ENCODE results near the gene ZNF70.
"Not testable (repeated sequence)": the region's sequence is repeated elsewhere in the genome, so short reads cannot be mapped to it uniquely, and the experiment has no call there.

ZNF70 gene

GRCh38 chr22:23756891-23757290 lies 6.0 kb upstream of the ZNF70 start:
- no peak for DNase-seq (ENCODE audit: low read depth, low spot score)

DNA sequence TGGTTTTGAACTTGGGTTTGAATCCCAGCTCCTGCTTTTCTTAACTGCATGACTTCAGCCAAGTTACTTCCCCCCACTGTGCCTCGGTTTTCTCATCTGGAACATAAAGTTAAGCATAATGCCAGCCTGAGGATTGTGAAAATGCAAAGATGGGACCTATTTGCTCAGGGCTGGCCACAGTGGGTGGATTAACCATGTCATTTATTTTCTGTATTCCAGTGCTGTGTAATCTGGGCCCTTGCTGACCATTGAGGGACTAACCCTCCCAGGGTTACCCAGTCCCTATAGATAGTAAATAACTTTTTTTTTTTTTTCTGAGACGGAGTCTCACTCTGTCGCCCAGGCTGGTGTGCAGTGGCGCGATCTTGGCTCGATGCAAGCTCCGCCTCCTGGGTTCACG lies 4.8 kb upstream of the ZNF70 start:
- no peak for DNase-seq (ENCODE audit: low read depth, low spot score)

- DNase-seq (ENCODE audit: low read depth, low spot score): no peak
Observed at GRCh38 chr22:23754980-23755636, 4.2 kb upstream of the ZNF70 start.

- DNase-seq (ENCODE audit: low read depth, low spot score): no peak
Observed at GRCh38 chr22:23754220-23754919, 3.5 kb upstream of the ZNF70 start, which contains the start of gene VPREB3. Gene VPREB3 (minus strand): TSS chr22:23754425. CDS start chr22:23754363, 62 bp downstream.

GRCh38 chr22:23753385-23753784 lies 2.5 kb upstream of the ZNF70 start:
- DNase-seq (ENCODE audit: low read depth, low spot score): no peak

DNA sequence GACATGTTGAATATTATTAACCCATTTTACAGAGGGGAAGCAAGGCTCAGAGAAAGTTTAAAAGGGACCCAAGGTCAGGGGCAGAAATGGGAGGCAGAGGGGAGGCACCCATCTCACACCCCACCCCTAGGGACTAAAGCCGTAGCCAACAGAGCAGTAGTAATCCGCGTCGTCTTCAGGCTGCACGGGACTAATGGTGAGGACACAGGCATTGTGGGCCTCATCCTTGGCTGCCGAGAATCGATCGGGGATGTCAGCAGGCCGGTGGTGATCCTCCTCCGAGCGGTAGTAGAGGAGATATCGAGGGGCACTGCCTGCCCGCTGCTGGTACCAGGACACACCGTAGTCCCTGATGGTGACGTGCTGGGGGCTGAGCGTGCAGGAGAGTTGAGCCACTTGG lies 1.8 kb upstream of the ZNF70 start:
- DNase-seq (ENCODE audit: low read depth, low spot score): no peak

DNA sequence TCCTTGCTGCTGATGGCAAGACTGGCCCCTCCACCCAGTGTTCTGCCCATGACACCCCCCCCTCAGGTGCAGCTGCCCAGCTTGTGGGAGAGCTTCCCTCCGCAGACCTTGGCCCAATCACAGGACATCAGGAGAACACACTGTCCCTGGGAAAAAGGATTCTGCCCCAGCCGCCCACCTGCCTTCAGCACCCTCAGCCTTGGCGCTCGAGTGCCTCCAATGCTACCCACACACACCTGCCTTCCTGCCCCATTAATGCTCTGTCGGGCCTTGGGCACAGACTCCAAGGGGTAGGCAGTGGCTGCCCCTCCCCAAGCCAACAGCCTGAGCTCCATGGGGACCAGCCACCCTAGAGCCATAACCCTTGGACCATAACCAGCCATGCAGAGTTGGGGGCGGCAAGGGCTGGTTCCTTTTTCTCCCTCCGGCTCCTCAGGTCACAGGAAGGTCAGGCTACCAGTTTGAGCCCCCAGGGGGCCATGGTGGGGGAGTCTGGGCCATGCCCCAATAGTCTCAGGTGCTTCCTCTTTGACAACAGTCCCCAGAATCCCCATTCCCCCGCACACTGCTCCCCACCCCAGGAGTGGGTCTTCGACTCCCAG lies 1.3 kb upstream of the ZNF70 start:
- DNase-seq (ENCODE audit: low read depth, low spot score): no peak

- no peak for DNase-seq (ENCODE audit: low read depth, low spot score)
Observed at GRCh38 chr22:23751441-23751996, 607 bp upstream of the ZNF70 start.

- DNase-seq (ENCODE audit: low read depth, low spot score): no peak
Observed at GRCh38 chr22:23750367-23750713, 572 bp downstream of the ZNF70 start.

DNA sequence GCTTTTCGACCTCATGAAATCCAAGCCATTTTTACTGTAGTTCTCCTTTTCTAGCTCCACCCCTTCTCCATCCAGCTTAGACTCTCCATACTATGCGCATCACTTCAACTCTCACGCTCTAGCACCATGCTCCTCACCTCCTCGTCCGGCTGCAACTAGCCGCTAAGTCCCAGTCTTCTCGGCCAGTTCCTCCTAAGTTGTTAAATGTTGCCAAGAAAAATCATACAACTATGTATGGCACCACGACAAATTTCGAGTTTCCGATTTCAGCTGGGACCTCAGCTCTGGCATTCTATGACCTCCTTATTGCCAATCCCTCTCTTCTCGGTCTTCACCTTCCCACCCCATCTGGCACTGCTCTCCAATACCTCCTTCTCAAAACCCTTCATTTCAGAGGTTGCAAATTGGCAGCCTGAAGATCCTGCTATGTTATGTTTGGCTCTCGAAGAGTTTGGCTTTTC lies 1.0 kb downstream of the ZNF70 start:
- no peak for DNase-seq (ENCODE audit: low read depth, low spot score)

- no peak for DNase-seq (ENCODE audit: low read depth, low spot score)
Observed at GRCh38 chr22:23745791-23746190, 5.1 kb downstream of the ZNF70 start.

GRCh38 chr22:23744485-23744884 lies 6.4 kb downstream of the ZNF70 start:
- DNase-seq (ENCODE audit: low read depth, low spot score): no peak

DNA sequence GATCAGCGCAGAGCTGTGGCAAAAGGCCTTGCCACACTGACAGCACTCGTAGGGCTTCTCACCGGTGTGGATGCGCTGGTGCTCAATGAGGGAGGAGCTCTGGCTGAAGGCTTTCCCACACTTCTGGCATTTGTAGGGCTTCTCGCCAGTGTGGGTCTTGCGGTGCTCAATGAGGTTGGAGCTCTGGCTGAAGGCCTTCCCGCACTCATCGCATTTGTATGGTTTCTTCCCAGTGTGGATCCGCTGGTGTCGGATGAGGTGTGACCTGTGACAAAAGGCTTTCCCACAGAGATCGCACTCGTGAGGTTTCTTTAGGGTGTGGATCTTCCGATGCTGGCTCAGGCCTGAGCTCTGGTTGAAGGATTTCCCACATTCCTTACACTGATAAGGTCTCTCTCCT lies 6.9 kb downstream of the ZNF70 start:
- DNase-seq (ENCODE audit: low read depth, low spot score): no peak

DNA sequence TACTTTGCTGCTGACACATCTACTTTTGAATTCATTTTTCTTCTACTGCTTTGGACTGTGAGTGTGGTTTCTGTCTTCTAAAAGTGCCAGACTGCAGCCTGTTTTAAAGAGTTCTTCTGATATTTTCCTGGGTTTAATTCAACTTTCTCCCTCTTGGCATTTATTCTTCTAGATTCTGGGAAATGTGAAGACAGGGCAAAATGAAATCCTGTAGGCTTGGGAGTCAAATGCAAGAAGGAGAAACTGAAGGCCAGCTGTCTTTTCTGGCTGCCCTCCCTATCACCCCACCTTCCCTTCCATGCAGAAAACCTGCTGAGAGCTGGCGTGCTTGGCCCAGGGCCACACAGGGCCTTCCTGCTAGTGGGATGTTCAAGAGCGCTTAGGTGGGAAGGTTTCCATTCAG lies 7.6 kb downstream of the ZNF70 start:
- DNase-seq (ENCODE audit: low read depth, low spot score): no peak

DNA sequence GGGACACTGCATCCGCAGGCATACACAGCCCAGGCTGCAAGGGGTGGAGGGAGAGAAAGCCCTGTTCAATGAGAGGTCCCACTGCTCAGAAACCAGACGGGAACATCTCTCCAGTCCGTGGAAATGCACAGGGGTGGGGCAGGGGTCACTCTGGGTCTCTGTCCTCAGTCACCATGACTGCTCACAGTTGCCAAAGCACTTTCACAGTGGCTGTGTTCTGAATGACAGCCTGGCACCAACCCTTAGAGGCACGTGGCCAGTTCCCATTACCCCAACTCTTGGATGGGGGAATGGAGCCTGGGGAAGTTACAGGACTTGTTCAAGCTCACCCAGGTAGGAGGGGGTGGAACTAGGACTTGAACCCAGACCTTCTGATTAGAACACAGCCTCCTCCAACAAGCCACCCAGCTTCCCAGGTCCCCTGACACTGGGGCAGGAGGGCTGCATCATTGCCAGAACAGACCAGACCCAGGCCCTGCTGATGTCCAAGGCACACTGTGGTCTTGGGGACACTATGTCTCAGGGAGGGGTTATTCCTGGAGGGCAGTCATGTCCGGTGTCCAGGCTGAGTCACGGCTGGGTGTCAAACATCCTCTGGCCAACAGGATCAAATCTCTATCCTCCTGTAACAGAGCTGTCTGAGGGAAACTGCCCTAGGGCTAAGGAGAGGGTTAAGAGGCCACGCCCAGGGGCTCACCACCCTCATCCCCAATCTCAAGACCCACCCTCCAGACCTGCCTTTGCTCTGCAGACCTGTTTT lies 8.2 kb downstream of the ZNF70 start:
- DNase-seq (ENCODE audit: low read depth, low spot score): no peak

- DNase-seq (ENCODE audit: low read depth, low spot score): no peak
Observed at GRCh38 chr22:23737696-23738095, 13.2 kb downstream of the ZNF70 start.

DNA sequence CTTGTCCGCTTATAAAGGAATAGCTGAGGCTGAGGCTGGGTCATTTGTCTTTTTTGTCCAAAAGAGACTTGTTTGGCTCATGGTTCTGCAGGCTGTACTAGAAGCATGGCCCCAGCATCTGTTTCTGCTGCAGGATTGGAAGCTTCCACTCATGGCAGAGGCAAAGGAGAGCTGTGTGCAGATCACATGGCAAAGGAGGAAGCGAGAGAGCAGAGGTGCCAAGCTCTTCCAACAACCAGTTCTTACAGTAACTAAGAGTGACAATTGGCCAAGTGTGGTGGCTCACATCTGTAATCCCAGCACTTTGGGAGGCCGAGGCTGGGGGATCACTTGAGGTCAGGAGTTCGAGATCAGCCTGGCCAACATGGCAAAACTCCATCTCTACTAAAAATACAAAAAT lies 22.8 kb downstream of the ZNF70 start:
- DNase-seq (ENCODE audit: low read depth, low spot score): not testable (repeated sequence)

DNA sequence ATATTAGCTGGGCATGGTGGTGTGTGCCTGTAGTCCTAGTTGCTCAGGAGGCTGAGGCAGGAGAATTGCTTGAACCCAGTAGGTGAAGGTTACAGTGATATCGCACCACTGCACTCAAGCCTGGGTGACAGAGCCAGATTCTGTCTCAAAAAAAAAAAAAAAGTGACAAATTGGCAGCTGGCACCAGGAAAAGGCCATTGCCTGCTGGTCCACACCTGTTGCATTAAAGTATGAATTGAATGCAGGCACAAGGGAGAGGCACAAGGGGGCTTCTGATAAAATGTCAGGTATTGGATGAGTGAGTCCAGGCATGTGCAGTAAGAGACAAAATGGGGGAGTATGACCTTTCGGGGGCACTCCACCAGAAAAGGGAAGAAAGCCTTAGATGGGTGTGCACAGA lies 28.2 kb downstream of the ZNF70 start:
- DNase-seq (ENCODE audit: low read depth, low spot score): no peak

DNA sequence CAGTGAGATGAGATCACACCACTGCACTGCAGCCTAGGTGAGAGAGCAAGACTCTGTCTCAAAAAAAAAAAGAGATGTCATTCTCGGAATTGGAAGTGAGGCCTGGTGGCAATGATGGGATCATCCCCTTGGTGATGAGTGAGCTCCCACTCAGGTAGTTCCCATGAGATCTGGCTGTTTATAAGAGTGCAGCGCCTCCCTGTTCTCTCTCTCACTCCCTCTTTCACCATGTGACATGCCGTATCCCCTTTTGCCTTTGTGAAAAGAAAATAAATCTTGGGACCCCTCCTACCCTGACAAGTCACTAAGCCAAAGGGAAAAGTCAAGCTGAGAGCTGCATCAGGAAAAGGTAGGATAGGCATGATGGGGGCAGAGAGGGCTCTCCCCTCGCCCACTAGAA lies 28.8 kb downstream of the ZNF70 start:
- DNase-seq (ENCODE audit: low read depth, low spot score): no peak

DNA sequence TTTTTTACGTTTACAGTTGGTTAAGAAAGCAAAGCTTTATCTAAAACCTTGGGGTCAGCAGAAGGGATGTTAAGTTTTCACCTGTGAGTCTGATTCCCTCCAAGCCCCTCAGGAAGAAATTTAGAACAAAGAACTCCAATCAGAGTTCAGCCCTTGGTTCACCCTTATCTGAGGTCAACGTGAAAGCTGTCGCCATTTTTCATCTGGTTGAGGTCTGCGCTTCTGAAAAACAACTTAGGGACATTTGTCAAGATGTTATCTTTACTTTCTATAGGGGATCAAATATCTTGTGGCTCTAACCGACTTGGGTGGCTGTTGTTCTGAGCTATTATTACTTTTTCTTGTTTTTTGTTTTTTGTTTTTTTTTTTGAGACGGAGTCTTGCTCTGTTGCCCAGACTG lies 30.1 kb downstream of the ZNF70 start:
- no peak for DNase-seq (ENCODE audit: low read depth, low spot score)

- DNase-seq (ENCODE audit: low read depth, low spot score): no peak
Observed at GRCh38 chr22:23718371-23719165, 32.3 kb downstream of the ZNF70 start.

All from iPS DF 19.7 (cell line).